ENCODE measurements around the gene BCL2A1.

BCL2A1 gene

DNA sequence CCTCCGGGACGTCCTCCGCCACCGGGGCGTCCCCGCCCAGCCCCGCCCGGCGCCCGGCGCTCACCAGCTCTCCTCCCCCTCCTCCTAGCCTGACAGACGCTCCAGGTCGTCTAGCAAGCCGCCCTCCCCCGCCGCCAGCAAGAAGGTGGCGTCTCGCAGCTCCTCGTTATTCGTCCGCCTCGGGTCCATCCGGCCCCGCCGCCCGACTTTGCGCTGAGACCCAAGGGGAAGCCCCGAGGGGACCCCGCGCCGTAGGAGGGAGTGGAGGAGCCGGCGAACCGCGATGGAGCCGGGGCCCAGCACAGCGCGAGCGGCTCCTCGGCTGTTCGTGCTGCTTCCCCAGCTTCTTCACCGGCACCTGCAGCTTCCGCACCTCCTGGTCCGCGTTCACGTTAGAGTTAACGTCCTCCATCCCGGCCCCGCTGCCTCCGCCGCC, 47.9 kb downstream of the BCL2A1 start:
- peak; percentile 88 for DNase-seq (ENCODE audit: low read depth)
- TF ChIP-seq, protein P1, sequence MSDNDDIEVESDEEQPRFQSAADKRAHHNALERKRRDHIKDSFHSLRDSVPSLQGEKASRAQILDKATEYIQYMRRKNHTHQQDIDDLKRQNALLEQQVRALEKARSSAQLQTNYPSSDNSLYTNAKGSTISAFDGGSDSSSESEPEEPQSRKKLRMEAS (IDR thresholded peaks at IDR 0.05; ENCODE audit: low read depth, low read length), result 0 out of 2 replicates have a peak, but pooled peaks have one; percentile 6
- no peak for TF ChIP-seq POLR2A (IDR thresholded peaks at IDR 0.05; ENCODE audit: extremely low read depth, insufficient read length)
- H3K4me3 ChIP-seq (ENCODE audit: low read depth, low read length), result peak overlapping the region; percentile 92

DNA sequence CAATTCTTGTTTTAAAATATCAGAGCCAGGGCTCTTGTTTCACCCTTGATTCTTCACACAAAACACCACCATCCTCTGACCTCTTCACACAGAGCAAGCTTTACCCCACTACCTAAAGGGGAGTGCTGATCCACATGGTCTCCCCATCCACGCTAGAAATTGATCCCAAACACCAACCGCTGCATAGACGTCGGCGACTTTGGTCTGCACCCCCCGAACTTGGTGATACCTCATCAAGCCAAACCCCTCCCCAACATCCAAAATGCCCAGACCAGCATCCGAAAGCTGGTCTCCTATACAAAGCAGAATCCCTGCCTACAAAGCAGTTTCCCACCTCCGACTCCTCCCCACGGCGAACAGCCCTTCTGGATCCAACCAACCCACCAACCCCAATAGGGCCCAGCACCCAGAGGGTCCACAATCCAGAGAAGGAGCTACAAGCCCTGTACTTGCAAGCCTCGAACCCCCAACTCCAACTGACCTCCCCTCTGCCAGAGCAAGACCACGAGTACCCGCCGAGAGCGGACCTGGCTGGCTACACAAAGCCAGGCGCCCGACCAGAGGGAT, 48.4 kb downstream of the BCL2A1 start:
- H3K4me3 ChIP-seq (ENCODE audit: low read depth, low read length), result peak overlapping the region; percentile 92
- TF ChIP-seq, protein P2, sequence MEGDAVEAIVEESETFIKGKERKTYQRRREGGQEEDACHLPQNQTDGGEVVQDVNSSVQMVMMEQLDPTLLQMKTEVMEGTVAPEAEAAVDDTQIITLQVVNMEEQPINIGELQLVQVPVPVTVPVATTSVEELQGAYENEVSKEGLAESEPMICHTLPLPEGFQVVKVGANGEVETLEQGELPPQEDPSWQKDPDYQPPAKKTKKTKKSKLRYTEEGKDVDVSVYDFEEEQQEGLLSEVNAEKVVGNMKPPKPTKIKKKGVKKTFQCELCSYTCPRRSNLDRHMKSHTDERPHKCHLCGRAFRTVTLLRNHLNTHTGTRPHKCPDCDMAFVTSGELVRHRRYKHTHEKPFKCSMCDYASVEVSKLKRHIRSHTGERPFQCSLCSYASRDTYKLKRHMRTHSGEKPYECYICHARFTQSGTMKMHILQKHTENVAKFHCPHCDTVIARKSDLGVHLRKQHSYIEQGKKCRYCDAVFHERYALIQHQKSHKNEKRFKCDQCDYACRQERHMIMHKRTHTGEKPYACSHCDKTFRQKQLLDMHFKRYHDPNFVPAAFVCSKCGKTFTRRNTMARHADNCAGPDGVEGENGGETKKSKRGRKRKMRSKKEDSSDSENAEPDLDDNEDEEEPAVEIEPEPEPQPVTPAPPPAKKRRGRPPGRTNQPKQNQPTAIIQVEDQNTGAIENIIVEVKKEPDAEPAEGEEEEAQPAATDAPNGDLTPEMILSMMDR (IDR thresholded peaks at IDR 0.05; ENCODE audit: low read depth, low read length), result no peak
- TF ChIP-seq POLR2A (IDR thresholded peaks at IDR 0.05; ENCODE audit: extremely low read depth, insufficient read length), result no peak
- TF ChIP-seq, protein P1 (IDR thresholded peaks at IDR 0.05; ENCODE audit: low read depth, low read length), result no peak
- no peak for TF ChIP-seq MYC (IDR thresholded peaks at IDR 0.05; ENCODE audit: low read depth, low read length)
- DNase-seq (ENCODE audit: low read depth), result no peak

DNA sequence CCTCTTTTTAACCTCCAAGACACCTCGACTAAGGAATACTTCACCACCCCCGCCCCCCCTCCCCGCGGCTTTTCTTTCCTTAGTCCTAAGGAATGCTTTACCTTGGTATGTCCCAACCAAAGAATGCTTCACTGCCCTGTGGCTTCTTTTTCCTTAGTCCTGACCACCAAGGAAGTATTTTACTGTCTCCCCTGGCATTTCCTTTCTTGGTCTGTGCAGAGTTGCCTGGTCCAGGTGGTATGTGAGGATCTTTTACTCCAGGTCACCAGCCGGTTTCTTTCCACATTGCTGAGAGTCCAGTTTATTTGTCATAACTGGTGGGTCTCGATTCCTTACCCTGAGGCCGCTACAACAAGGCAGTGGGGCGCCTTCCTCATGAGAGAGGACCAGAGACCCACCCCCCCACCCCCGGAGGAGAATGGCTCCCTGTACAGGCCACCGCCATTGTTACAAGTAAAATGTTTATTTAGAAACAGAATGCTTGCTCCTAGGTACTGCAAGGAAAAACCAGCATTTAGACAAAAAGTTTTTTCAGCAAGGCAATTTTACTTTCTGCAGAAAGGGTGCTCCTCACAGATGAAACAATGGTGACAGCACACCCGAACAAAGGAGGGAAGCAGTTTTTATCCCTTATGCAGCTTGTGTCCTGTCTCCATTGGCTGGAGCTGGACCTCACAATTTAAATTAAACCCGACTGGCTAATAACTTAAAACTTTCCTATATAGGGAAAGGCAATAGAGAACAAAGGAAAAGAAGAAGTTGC, 51.1 kb downstream of the BCL2A1 start:
- no peak for DNase-seq (ENCODE audit: low read depth)
- H3K4me3 ChIP-seq (ENCODE audit: low read depth, low read length), result no peak overlapping the region
- no peak for TF ChIP-seq POLR2A (IDR thresholded peaks at IDR 0.05; ENCODE audit: extremely low read depth, insufficient read length)
- TF ChIP-seq, protein P2 (IDR thresholded peaks at IDR 0.05; ENCODE audit: low read depth, low read length), result no peak
- TF ChIP-seq, protein P1 (IDR thresholded peaks at IDR 0.05; ENCODE audit: low read depth, low read length), result no peak
- no peak for TF ChIP-seq MYC (IDR thresholded peaks at IDR 0.05; ENCODE audit: low read depth, low read length)

DNA sequence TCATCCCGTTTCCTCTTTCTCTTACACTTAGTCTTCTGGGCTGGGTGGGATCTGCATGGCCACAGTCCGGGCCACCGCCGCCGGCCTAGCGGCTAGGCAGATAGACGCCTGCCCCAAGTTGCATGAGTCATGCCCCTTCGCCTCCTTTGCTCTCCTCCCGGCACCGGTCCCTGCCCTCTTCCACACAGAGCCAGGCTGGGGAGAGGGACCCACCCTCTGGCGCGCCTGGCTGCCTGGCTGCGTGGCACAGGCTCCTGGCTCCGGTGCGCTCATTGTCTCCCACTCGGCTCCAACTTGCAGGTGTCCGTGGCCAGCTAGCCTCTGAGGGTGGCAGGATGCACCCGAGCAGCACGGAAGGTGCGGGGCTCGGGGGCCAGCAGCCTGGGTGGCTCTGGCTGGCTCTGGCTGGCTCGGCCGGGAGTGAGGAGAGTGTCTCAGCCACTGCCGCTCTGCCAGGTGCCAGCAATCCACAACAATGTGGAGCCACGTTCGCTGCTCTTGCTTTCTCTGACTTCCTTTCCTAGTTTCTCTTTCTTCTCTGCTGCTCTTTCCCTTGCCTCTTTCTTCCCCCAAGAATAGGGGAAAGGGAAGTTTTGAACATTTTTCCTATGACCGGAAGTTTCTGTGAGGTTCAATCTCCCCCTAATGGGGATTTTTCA, 51.8 kb downstream of the BCL2A1 start:
- TF ChIP-seq MYC (IDR thresholded peaks at IDR 0.05; ENCODE audit: low read depth, low read length) (no peak), POLR2A (IDR thresholded peaks at IDR 0.05; ENCODE audit: extremely low read depth, insufficient read length) (no peak)
- TF ChIP-seq, protein P2 (IDR thresholded peaks at IDR 0.05; ENCODE audit: low read depth, low read length), result no peak
- TF ChIP-seq, protein P1 (IDR thresholded peaks at IDR 0.05; ENCODE audit: low read depth, low read length), result no peak
- DNase-seq (ENCODE audit: low read depth), result no peak
- H3K4me3 ChIP-seq (ENCODE audit: low read depth, low read length), result no peak overlapping the region

DNA sequence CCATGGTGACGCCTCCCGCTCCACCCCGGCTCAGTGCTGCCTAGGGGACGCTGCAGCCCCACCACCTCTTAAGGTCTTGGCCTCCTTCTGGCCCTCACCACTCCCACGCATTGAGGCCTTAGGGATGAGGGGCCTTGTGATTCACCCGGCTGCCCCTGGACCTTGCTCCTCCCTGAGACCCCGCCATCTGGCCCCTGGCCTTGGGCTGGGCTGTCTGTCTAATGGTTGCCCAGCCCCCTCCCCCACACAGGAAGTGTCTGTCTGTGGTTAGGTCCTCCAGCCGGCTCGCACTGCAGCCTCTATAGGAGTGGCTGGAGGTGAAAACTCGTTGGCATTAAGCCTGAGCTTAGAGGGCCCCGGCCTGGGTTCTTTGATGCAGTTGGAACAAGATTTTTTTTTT, 52.7 kb downstream of the BCL2A1 start:
- H3K4me3 ChIP-seq (ENCODE audit: low read depth, low read length), result no peak overlapping the region
- peak; percentile 39 for DNase-seq (ENCODE audit: low read depth)
- TF ChIP-seq MYC (IDR thresholded peaks at IDR 0.05; ENCODE audit: low read depth, low read length) (peak; percentile 28; the same call in 1 of the 2 replicates), POLR2A (IDR thresholded peaks at IDR 0.05; ENCODE audit: extremely low read depth, insufficient read length) (peak; percentile 14)
- TF ChIP-seq, protein P1 (IDR thresholded peaks at IDR 0.05; ENCODE audit: low read depth, low read length), result peak; percentile 7; the same call in 1 of the 2 replicates
- TF ChIP-seq, protein P2 (IDR thresholded peaks at IDR 0.05; ENCODE audit: low read depth, low read length), result no peak

Data from NB4 (cell line).